GM21367 (cell line): ENCODE measurements around the gene CDH10.

Experiments used
- ATAC-seq: cut with Tn5 transposase; IDR thresholded peaks from one replicate; pipeline ENCODE4 v1.9.1; 2021; ENCODE audit not compliant: unreplicated experiment

CDH10 gene

GRCh38 chr5:24602188-24602587, 42.6 kb downstream of the CDH10 start:
- ATAC-seq: no peak

- no peak for ATAC-seq
Measured at GRCh38 chr5:24598956-24599355, 45.8 kb downstream of the CDH10 start.

- no peak for ATAC-seq
Measured at GRCh38 chr5:24595329-24595728, 49.4 kb downstream of the CDH10 start.

GRCh38 chr5:24591426-24591825, 53.4 kb downstream of the CDH10 start:
- ATAC-seq: no peak

- ATAC-seq: no peak
Measured at GRCh38 chr5:24589566-24589965, 55.2 kb downstream of the CDH10 start.

- ATAC-seq: no peak
Measured at GRCh38 chr5:24585751-24586150, 59.0 kb downstream of the CDH10 start.

- ATAC-seq: no peak
Measured at GRCh38 chr5:24571302-24571701, 73.5 kb downstream of the CDH10 start.

- no peak for ATAC-seq
Measured at GRCh38 chr5:24566933-24567332, 77.8 kb downstream of the CDH10 start.

- no peak for ATAC-seq
Measured at GRCh38 chr5:24555229-24555628, 89.5 kb downstream of the CDH10 start.

GRCh38 chr5:24547132-24547531, 97.6 kb downstream of the CDH10 start:
- ATAC-seq: no peak

- ATAC-seq: no peak
Measured at GRCh38 chr5:24539613-24540012, 105.2 kb downstream of the CDH10 start.

- ATAC-seq: no peak
Measured at GRCh38 chr5:24538346-24538745, 106.4 kb downstream of the CDH10 start.

- ATAC-seq: no peak
Measured at GRCh38 chr5:24535646-24536045, 109.1 kb downstream of the CDH10 start.

- ATAC-seq: no peak
Measured at GRCh38 chr5:24530906-24531305, 113.9 kb downstream of the CDH10 start.

GRCh38 chr5:24525414-24525813, 119.4 kb downstream of the CDH10 start:
- ATAC-seq: no peak

- ATAC-seq: no peak
Measured at GRCh38 chr5:24512423-24512822, 132.4 kb downstream of the CDH10 start.

GRCh38 chr5:24510523-24510988, 134.2 kb downstream of the CDH10 start:
- no peak for ATAC-seq

- ATAC-seq: no peak
Measured at GRCh38 chr5:24509943-24510342, 134.8 kb downstream of the CDH10 start.

- ATAC-seq: no peak
Measured at GRCh38 chr5:24505258-24505657, 139.5 kb downstream of the CDH10 start.

GRCh38 chr5:24497591-24498157, 147.1 kb downstream of the CDH10 start:
- ATAC-seq: no peak

- no peak for ATAC-seq
Measured at GRCh38 chr5:24497145-24497544, 147.6 kb downstream of the CDH10 start.

- ATAC-seq: no peak
Measured at GRCh38 chr5:24496268-24496667, 148.5 kb downstream of the CDH10 start.

GRCh38 chr5:24492229-24492628, 152.5 kb downstream of the CDH10 start:
- no peak for ATAC-seq
